Measurements from ENCODE around the gene PLEKHM2.

Gene PLEKHM2

DNA sequence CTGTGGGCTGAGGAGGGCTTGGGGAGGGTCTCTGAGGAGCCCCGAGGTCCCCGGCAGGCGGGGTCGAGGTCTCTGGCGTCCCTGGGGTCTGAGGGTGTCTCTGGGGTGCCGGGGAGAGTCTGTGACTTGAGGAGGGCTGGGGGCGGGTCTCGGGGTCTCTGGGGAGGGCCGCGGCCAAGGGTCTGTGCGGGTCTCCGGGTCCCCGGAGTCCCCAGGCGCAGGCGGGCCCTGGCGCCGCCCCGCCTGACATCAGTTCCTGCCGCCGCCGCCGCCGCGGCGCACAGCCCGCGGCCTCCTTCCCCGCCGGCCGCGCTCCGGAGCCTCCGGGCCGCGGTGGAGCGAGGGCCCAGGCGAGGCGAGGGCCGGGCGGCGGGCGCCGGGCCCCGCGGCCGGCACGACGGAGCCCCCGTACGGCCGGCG lies at the start of gene PLEKHM2:
Gene PLEKHM2 (plus strand): TSS at position 279 of the 420 bp plus-strand sequence. CDS start 239 bp downstream, outside the sequence.
- no peak for TF ChIP-seq CTCF (IDR thresholded peaks at IDR 0.05)

GRCh38 chr1:15636436-15636835 lies 47.7 kb upstream of the PLEKHM2 start:
- no peak for TF ChIP-seq CTCF (IDR thresholded peaks at IDR 0.05)

GRCh38 chr1:15637826-15638225 lies 46.3 kb upstream of the PLEKHM2 start:
- TF ChIP-seq CTCF (IDR thresholded peaks at IDR 0.05) = no peak

DNA sequence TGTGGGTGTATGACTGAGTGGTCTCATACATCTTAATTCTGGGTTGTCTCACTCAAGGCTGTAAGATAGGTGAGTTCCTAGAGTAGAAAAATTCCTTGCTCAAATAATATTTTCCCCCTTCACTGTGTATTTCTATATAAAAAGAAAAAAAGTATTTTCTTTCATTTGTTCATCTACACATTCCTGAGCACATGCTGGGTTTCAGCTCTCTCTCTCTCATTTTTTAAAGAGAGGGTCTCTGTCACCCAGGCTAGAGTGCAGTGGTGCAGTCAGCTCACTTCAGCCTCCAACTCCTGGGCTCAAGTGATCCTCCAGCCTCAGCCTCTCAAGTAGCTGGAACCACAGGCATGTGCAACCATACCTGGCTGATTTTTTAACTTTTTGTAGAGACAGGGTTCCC lies 44.9 kb upstream of the PLEKHM2 start:
- TF ChIP-seq CTCF (IDR thresholded peaks at IDR 0.05) = no peak

DNA sequence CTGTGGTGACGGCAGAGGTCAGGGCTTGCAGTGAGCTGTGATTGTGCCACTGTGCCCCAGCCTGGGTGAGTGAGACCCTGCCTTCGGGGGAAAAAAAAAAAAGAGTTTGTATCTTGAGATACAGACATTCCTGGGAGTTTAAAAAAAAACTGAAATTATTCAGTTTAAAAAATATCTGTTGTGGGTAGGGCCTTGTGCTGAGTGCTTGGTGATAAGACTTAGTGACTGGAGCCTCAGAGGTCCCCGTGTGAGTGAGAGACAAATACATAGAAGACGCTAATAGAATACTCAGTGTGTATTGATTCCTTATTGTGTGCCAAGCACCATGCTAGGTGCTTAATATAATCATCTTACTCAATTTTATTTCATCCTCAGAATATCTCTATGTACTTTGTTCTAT lies 44.2 kb upstream of the PLEKHM2 start:
- TF ChIP-seq CTCF (IDR thresholded peaks at IDR 0.05) = no peak

GRCh38 chr1:15640667-15641066 lies 43.5 kb upstream of the PLEKHM2 start:
- no peak for TF ChIP-seq CTCF (IDR thresholded peaks at IDR 0.05)

DNA sequence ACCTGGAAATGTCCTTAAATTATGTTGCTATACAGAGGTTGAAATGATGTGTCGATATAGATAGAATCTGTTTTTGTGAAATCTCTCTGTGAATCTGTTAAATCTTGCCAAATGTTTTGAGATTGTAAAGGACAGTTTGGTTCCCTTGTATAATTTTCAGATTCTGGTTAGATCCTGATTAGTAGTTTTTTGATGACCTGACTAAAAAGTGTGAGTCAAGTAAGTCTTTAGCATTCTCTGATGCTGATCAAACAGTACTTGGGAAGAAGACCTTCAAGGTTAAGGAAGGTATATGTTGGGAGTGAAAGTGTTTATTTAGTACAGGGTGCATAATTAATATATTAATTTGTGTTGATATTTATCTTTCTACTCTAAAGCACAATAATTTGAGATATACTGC lies 34.2 kb upstream of the PLEKHM2 start:
- TF ChIP-seq CTCF (IDR thresholded peaks at IDR 0.05) = no peak

DNA sequence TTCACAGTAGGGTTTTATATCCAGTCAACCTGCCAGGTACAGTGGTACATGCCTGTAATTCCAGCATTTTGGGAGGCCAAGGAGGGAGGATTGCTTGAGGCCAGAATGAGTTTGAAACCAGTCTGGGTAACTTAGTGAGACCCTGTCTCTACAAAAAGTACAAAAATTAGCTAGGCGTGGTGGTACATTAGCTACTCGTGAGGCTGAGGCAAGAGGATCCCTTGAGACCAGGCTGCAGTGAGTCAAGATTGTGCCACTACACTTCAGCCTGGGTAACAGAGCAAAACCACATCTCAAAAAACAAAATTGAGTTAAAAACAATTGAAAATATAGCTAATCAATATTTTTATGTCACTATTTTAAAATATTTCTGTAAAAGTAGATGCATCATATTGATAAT lies 33.7 kb upstream of the PLEKHM2 start:
- no peak for TF ChIP-seq CTCF (IDR thresholded peaks at IDR 0.05)

Measured in LNCAP (cell line).